Measurements from ENCODE around the gene CBLN3. TPM values are rescaled to one million over a fixed set of nuclear protein-coding genes. Genes with fewer than 3 reads are reported as not detected.

The CBLN3 gene
- polyA plus RNA-seq, 3 donors, result 2.9 to 3.5 (median 3.0) TPM

GRCh38 chr14:24411443-24412389, 17.8 kb downstream of the CBLN3 start:
- DNase-seq (ENCODE audit: extremely low read depth in 1 of 11, low read depth in 9 of 11, low spot score in 4 of 11), result peak in 1 of 11 donors; percentile 33

- DNase-seq (ENCODE audit: extremely low read depth in 1 of 11, low read depth in 9 of 11, low spot score in 4 of 11), result no peak
These were observed 19.5 kb downstream of the CBLN3 start for GRCh38 chr14:24409956-24410355.

GRCh38 chr14:24409192-24409591, 20.3 kb downstream of the CBLN3 start:
- DNase-seq (ENCODE audit: extremely low read depth in 1 of 11, low read depth in 9 of 11, low spot score in 4 of 11), result no peak

- DNase-seq (ENCODE audit: extremely low read depth in 1 of 11, low read depth in 9 of 11, low spot score in 4 of 11), result no peak
These were observed 20.7 kb downstream of the CBLN3 start for GRCh38 chr14:24408764-24409163.

GRCh38 chr14:24407608-24408325, 21.7 kb downstream of the CBLN3 start:
- DNase-seq (ENCODE audit: extremely low read depth in 1 of 11, low read depth in 9 of 11, low spot score in 4 of 11), result no peak

GRCh38 chr14:24406416-24406815, 23.1 kb downstream of the CBLN3 start:
- DNase-seq (ENCODE audit: extremely low read depth in 1 of 11, low read depth in 9 of 11, low spot score in 4 of 11), result no peak

- no peak for DNase-seq (ENCODE audit: extremely low read depth in 1 of 11, low read depth in 9 of 11, low spot score in 4 of 11)
These were observed 24.7 kb downstream of the CBLN3 start for GRCh38 chr14:24404814-24405213.

GRCh38 chr14:24403294-24403998, 26.0 kb downstream of the CBLN3 start:
- peak in 1 of 11 donors; percentile 31 for DNase-seq (ENCODE audit: extremely low read depth in 1 of 11, low read depth in 9 of 11, low spot score in 4 of 11)

GRCh38 chr14:24401810-24402702, 27.4 kb downstream of the CBLN3 start:
- no peak for DNase-seq (ENCODE audit: extremely low read depth in 1 of 11, low read depth in 9 of 11, low spot score in 4 of 11)

- DNase-seq (ENCODE audit: extremely low read depth in 1 of 11, low read depth in 9 of 11, low spot score in 4 of 11), result no peak
These were observed 29.3 kb downstream of the CBLN3 start for GRCh38 chr14:24399999-24400718.

GRCh38 chr14:24399447-24399822, 30.0 kb downstream of the CBLN3 start:
- no peak for DNase-seq (ENCODE audit: extremely low read depth in 1 of 11, low read depth in 9 of 11, low spot score in 4 of 11)

GRCh38 chr14:24398653-24399446, 30.6 kb downstream of the CBLN3 start, which contains the start of gene NYNRIN:
TSS of gene NYNRIN (plus strand) at chr14:24399003. CDS start at chr14:24399247, 244 bp downstream.
- peak in 9 of 11 donors; percentile 36 to 78 (median 64) for DNase-seq (ENCODE audit: extremely low read depth in 1 of 11, low read depth in 9 of 11, low spot score in 4 of 11)

- peak; percentile 59 to 86 (median 74) for DNase-seq (ENCODE audit: extremely low read depth in 1 of 11, low read depth in 9 of 11, low spot score in 4 of 11)
These were observed 31.2 kb downstream of the CBLN3 start for GRCh38 chr14:24398293-24398652.

- DNase-seq (ENCODE audit: extremely low read depth in 1 of 11, low read depth in 9 of 11, low spot score in 4 of 11), result no peak
These were observed 31.7 kb downstream of the CBLN3 start for GRCh38 chr14:24397639-24398292.

- DNase-seq (ENCODE audit: extremely low read depth in 1 of 11, low read depth in 9 of 11, low spot score in 4 of 11), result no peak
These were observed 33.6 kb downstream of the CBLN3 start for GRCh38 chr14:24395609-24396582.

GRCh38 chr14:24394275-24394674, 35.2 kb downstream of the CBLN3 start:
- no peak for DNase-seq (ENCODE audit: extremely low read depth in 1 of 11, low read depth in 9 of 11, low spot score in 4 of 11)
